Central memory CD4-positive, alpha-beta T cell (primary cell): Measurements from ENCODE around the gene STAP2.

Experiments used
- DNase-seq: peaks from one replicate; pipeline ENCODE4 v3.0.0; 2022
- total RNA-seq, 3 experiments: gene quantifications; one replicate each; lab custom pipeline; 2026; lab: John Stamatoyannopoulos, UW

Gene STAP2, protein sequence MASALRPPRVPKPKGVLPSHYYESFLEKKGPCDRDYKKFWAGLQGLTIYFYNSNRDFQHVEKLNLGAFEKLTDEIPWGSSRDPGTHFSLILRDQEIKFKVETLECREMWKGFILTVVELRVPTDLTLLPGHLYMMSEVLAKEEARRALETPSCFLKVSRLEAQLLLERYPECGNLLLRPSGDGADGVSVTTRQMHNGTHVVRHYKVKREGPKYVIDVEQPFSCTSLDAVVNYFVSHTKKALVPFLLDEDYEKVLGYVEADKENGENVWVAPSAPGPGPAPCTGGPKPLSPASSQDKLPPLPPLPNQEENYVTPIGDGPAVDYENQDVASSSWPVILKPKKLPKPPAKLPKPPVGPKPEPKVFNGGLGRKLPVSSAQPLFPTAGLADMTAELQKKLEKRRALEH
- 1.7 to 6.6 (median 1.7) reads per million in 3 experiments for total RNA-seq

DNA sequence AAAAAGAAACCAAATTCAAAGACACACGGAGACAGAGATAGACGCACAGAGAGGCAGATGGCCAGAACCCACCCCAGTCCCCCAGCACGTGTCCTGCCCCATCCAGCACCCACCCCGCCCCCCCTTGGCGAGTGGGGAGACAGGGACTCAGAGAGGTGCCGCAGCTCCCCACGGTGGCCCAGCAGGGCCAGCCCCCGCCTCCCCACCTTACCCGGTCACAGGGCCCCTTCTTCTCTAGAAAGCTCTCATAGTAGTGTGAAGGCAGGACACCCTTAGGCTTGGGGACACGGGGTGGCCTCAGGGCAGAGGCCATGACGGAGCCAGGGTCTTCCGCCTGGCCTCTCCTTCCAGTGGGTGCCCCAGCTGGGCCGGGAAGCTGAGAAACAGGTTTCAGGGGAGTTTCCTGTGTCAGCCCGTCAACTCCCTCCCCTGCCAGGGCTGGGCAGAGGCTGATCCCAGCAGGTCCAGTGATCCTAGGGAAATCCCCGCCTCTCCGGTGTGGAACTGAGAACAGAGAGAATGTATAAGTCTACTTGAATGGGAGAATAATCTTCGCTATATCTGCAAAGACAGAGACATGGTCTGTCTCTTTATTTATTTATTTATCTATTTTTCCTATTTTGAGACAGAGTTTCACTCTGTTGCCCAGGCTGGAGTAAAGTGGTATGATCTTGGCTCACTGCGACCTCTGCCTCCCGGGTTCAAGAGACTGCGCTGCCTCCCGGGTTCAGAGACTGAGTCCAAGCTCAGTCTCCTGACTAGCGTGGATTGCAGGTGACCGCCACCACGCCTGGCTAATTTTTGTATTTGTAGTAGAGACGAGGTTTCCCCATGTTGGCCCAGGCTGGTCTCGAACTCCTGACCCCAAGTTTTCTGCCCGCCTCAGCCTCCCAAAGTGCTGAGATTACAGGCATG is at the start of gene STAP2:
TSS of gene STAP2 (minus strand) at position 387 of the 915 bp plus-strand sequence. CDS start at position 313, 74 bp downstream.
- DNase-seq: no peak

GRCh38 chr19:4386041-4386782 is 47.6 kb upstream of the STAP2 start:
- DNase-seq: no peak

DNA sequence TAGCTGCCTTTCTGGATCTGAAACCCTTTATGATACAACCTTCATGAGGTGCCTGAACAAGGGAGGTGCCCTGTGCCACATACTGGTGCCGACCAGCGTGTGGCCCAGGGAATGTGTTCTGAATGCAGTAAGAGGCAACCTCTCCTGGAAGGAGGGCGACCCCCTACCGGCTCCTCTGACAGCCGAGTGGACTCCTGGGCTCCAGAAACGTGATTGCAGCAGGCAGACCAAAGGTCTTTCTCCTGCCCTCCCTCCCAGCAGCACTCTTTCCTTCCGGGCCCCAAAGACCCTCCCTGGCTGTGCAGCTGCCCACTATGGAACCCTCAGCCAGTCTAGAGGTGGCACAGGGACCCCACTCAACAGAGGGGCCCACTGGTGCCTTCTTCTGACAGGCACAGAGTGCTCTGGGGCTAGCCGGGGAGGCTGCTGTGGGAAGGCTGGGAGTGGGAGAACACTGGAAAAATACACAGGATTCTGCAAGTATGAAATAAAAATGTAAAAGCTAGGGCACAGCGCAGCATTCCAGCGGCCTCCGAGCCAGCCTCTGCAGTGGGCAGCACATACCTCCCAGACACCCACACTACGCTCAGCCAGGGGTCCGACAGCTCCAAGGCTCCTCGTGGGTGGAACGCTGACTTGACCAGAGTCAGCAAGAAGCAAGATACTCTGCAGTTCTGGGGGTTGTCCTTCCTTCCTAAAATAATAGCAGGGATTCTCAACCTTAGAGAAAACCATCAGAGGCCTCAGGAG is 46.8 kb upstream of the STAP2 start:
- DNase-seq: no peak

- DNase-seq: peak; percentile 68
Observed at GRCh38 chr19:4380254-4380727, 41.7 kb upstream of the STAP2 start.

GRCh38 chr19:4379383-4380253 is 41.0 kb upstream of the STAP2 start:
- DNase-seq: peak; percentile 30

DNA sequence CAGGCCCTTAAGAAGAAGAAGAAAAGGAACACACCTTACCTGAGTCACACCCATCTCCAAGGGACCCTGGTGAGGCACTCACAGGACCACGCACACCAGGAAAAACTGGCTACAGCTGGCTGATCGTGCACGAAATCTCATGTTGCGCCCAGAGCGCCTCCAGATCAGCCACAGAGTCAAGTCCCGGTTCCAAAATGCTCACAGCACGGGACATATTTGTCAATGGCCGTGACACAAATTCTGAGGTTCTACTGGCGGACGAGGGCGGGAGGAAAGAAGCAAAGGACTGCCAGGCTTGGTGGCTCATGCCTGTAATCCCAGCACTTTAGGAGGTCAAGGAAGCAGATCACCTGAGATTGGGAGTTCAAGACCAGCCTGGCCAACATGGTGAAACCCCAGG is 40.3 kb upstream of the STAP2 start:
- no peak for DNase-seq

DNA sequence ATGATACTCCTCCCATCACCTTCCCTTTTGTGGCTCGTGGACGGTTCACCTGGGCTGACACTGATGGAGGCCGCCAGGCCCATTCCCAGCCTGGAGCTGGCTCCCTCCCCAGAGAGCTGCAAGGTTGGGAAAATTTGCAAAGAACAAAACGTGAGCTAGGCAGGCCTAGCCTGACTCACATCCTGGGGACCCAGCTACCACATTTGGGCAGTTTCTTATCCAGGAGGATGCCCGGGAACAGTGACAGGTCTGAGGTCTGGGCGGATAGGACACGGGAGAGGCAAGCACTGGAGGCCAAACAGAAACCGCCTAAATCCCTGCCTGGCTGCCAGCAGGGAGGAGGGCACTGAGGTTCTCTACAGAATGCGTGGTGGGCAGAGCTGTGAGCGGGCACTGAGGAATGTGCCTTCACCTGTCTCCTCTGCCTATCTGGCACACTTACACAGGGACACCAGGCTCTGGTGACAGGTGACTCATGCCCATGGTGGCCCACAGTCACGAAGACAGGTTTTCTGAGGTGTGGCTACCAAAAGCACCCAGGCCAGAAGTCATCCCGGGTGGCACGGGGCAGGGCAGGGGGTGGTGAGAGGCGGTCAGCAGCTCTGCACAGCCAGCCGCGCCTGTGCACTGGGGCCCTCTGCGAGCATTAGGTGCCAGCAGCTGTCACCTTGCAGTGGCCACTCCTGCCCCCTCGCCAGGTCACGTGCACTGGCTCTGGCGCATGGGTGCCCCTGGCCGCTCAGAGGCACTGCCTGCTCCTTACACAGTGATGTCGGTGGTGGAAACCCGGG is 38.6 kb upstream of the STAP2 start:
- no peak for DNase-seq

- DNase-seq: no peak
Observed at GRCh38 chr19:4376671-4376990, 38.0 kb upstream of the STAP2 start.

GRCh38 chr19:4376028-4376670 is 37.5 kb upstream of the STAP2 start:
- DNase-seq: no peak

DNA sequence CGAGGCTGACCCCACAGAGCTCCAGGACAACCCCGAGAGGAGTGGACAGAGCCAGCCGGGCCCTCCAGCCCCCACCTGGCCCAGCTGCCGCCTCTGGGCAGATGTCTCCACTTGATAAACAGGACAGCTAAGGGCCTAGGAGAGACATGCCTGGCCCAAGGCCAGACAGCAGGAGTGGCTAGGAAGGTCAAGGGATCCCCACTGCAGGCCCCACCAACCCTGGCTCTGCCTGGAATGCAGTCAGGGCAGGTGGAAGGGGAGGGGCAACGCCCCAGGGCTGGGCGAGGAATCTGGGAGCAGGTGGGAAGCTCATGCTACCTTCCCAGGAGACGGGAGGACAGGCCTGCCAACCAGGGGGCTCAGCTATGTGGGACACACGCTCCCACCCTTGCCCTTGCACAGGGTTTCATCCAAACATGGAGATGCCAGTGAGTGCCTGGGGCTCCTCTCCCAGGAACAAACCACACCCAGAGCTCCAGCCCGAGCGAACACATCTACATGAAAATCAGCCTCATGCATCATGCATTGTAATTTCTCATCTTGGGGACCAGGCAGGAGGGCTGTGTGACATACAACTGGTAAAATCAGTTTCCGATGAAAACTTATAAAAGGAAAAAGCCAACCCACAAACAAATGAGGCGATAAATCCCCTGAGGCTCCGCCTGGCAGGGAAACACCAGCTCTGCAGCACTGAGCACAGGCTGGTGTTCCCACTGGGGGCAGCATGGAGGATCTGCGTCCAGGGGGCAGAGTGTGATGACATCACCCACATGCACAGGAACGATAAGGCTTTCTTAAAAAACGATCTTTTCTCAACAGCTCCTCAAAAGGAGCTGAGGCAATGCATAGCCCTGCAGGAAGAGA is 36.8 kb upstream of the STAP2 start:
- DNase-seq: no peak

GRCh38 chr19:4374498-4375163 is 36.0 kb upstream of the STAP2 start:
- no peak for DNase-seq

DNA sequence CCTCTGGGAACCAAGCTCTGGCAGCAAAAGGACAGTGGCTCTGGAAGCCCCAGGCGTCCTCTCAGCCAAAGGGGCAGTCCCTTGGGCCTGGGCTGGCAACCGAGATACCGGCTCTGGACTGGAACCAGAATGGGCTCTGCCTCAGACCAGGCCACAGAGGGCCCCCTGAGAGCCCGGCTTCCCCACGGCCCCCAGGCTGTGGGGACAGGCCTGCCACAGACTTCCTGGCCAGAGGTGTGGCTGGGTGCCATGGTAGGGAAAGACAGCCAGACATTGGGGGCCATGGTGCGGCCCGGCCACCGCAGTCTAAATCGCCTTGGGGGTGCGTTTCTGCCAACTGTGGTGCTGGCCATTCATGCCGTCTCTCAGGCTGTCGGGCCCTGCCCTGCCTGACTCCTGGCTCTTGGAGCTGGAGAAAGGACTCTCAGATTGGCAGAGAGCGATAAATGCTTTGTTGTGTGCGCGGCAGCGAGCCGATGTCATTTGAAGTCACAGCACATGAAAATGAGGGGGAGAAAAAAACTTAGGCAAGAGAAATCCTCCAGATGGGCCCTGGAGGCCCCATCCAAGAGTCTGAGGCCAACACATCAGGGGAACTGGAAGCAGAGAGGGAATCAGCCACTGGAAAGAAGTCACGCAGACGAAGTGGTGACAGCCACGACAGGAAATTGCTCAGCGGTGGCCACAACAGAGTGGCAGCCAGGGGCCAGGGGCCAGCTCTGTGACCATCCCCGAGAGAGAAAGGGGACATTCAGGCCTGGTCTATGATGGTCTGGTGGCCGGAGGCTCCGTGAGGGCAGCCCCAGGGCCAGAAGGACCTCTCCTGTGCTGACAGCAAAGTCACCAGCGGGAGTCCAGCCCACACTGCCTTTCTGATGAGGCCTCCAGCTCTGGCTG is 35.2 kb upstream of the STAP2 start:
- no peak for DNase-seq

GRCh38 chr19:4373013-4373367 is 34.4 kb upstream of the STAP2 start:
- DNase-seq: no peak

DNA sequence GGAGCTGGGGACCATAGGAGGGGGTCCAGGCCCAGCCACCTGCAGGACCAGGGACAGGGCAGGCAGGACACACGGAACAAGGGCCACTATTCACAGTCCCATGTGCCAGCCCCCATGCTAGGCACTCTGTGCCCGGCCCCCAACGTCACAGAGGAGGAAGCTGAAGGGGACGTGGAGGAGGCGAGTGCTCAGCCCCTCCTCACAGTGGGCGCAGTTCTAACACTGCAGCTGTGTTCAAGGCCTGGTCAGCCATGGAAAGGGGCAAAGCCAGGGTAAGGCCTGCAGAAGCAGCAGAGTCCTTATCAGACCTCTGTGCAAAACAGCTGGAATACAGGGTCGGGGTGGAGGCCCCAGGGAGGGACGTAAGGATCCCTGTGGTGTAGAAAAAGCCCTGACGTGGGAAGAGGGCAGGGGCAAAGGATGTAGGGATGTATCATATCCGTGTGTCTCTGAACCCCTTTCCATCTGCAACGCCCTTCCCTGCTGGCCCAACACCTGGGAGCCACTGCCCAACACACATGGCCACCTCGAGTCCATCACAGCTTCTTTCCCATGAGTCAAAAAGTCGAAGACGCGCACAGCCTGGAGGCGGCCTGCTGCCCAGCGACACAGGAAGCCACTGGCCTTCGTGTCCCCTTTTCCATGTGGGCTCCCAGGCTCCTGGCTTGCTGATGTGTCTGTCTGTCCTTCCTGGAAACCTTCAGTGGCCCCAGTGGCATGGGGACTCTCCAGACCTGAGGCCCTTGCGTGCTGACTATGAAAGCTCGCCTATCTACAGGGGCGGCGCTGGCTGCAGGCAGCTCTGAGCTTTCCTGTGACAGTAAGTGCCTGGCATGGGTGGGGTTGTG is 33.8 kb upstream of the STAP2 start:
- DNase-seq: no peak

DNA sequence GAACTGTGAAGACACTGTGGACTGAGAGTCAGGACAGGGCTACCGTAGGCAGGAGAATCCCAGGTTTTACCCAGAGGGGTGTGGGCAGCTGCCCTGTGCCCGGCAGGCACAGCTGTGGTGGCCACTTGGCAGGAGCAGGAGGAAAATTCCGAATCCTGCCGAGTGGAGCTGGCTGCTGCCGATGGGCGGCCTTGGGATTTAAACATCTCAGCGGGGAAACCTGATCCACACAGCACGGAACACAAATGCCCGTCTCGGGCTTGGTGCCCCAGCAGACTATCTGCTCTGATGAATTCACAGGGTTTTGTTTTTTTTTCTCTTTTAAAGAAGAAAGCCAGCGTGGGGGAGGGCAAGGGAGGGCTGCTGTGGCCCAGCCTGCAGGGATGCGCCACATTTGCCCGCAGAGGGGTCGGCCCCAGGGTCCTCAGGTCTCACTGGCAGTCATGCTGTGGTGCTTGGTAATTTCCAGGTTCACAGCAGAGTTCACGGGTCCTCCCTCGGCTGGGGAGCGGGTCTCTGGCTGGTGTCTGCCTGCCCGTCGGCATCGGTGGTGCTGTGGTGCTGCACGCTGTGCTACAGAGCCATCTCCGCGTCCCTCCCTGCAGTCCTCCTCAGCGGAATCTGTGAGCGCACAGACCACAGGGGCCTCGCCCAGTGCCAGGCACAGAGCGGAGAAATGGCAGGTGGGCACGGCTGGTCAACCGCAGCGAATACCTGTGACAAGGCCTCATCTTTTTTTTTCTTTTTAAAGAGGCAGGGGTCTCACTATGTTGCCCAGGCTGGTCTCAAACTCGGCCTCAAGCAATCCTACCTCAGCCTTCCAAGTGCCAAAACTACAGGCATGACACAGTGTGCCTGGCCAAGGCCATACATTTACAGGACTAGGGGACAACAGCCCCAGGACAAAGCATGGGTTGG is 32.9 kb upstream of the STAP2 start:
- DNase-seq: no peak
